Adrenal gland (tissue), 5 donors: Measurements from ENCODE around the gene ZNF331.

Experiments used
- POLR2A ChIP-seq, 2 donors: fragments of 450-650 bp; IDR thresholded peaks; one replicate each; pipeline ENCODE4 v1.6.1; 2017; ENCODE audit warnings: antibody characterized with exemption in 2 of 2, mild to moderate bottlenecking in 2 of 2, moderate library complexity in 1 of 2
- TF ChIP-seq, protein P1 (sequence below), 6 experiments: fragments of 450-650 bp in 4 of 6; fragments of 200-600 bp in 2 of 6; sonication (generic) in 1 of 6; IDR thresholded peaks; 1 replicate in 5 of 6; 2 replicates in 1 of 6; pipeline versions ENCODE4 v1.5.1 to v1.8.0; 2016 to 2021; ENCODE audit warnings: antibody characterized with exemption in 6 of 6, mild to moderate bottlenecking in 2 of 6, moderate library complexity in 1 of 6
- donor health status: DM: no; HTN: no; CAD: no.

- TF ChIP-seq POLR2A (IDR thresholded peaks at IDR 0.05) = no peak
- TF ChIP-seq, protein P1, sequence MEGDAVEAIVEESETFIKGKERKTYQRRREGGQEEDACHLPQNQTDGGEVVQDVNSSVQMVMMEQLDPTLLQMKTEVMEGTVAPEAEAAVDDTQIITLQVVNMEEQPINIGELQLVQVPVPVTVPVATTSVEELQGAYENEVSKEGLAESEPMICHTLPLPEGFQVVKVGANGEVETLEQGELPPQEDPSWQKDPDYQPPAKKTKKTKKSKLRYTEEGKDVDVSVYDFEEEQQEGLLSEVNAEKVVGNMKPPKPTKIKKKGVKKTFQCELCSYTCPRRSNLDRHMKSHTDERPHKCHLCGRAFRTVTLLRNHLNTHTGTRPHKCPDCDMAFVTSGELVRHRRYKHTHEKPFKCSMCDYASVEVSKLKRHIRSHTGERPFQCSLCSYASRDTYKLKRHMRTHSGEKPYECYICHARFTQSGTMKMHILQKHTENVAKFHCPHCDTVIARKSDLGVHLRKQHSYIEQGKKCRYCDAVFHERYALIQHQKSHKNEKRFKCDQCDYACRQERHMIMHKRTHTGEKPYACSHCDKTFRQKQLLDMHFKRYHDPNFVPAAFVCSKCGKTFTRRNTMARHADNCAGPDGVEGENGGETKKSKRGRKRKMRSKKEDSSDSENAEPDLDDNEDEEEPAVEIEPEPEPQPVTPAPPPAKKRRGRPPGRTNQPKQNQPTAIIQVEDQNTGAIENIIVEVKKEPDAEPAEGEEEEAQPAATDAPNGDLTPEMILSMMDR (IDR thresholded peaks at IDR 0.05) = no peak
These were observed 62.3 kb downstream of the ZNF331 start for GRCh38 chr19:53600217-53600616.
